Left forelimb (tissue), 1 donor: ENCODE results near the gene OTOP2.
"Not testable (repeated sequence)": the region's sequence is repeated elsewhere in the genome, so short reads cannot be mapped to it uniquely, and the experiment has no call there.

Experiments
- DNase-seq: peaks from one replicate; pipeline ENCODE4 v3.0.0-alpha.2; 2018; ENCODE audit warnings: low spot score

Gene OTOP2

GRCh38 chr17:74901353-74902135, 22.5 kb upstream of the OTOP2 start:
- DNase-seq: no peak

DNA sequence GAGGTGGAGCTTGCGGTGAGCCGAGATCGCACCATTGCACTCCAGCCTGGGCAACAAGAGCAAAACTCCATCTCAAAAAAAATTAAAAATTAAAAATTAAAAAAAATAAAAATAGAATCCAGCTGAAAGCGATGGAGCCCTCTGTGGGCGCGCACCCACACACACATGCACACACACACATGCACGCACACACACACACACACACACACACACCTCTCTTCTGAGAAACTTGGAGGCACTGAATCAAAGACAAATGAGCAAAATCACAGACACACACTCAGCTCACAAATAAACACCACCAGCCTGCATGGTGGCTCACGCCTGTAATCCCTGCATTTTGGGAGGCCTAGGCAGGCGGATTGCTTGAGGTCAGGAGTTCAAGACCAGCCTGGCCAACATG, 21.0 kb upstream of the OTOP2 start:
- DNase-seq: no peak

- DNase-seq: no peak
Measured at GRCh38 chr17:74903671-74904070, 20.4 kb upstream of the OTOP2 start.

GRCh38 chr17:74904687-74905409, 19.2 kb upstream of the OTOP2 start:
- no peak for DNase-seq

DNA sequence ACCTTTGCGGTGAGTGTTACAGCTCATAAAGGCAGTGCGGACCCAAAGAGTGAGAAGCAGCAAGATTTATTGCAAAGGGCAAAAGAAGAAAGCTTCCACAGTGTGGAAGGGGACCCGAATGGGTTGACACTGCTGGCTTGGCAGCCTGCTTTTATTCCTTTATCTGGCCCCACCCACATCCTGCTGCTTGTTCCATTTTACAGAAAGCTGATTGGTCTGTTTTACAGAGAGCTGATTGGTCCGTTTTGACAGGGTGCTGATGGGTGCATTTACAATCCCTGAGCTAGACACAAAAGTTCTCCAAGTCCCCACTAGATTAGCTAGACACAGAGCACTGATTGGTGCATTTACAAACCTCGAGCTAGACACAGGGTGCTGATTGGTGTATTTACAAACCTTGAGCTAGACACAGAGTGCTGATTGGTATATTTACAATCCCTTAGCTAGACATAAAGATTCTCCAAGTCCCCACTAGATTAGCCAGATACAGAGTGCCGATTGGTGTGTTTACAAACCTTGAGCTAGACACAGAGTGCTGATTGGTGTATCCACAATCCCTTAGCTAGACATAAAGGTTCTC, 17.8 kb upstream of the OTOP2 start:
- not testable (repeated sequence) for DNase-seq

DNA sequence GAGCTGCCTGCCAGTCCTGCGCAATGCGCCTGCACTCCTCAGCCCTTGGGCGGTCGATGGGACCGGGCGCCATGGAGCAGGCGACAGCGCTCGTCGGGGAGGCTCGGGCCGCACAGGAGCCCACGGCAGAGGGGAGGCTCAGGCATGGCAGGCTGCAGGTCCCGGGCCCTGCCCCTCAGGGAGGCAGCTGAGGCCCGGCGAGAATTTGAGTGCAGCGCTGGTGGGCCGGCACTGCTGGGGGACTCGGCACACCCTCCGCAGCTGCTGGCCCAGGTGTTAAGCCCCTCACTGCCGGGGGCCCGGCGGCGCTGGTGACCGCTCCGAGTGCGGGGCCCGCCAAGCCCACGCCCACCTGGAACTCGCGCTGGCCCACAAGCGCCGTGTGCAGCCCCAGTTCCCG, 17.1 kb upstream of the OTOP2 start:
- DNase-seq: no peak

DNA sequence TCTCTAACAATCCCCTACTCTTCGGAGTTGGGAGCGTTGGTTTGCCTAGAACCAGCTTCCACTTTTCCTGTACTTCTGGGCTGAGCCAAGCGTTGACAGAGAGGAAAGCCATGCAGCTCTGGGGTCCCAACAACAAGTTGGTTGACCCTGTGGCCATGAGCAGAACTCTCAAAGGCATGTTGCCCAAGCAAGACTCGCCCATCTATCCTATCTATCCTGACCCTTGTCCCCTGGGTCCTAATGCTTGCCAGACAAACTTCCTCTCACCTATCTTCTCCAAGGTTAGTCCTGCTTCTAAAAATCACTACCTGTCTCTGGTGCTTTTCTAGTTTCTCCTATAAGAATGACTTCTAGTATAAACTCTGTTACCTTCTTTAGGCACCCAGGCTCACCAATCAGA, 15.0 kb upstream of the OTOP2 start:
- not testable (repeated sequence) for DNase-seq

DNA sequence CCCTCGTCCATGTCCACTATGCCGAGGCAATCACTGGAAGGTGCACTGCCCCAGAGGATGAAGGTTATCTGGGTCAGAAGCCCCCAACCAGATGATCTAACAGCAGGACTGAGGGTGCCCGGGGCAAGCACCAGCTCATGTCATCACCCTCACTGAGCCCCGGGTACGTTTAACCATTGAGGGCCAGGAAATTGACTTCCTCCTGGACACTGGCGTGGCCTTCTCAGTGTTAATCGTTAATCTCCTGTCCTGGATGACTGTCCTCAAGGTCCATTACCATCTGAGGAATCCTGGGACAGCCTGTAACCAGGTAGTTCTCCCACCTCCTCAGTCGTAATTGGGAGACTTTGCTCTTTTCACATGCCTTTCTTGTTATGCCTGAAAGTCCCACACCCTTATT, 12.7 kb upstream of the OTOP2 start:
- DNase-seq: not testable (repeated sequence)

DNA sequence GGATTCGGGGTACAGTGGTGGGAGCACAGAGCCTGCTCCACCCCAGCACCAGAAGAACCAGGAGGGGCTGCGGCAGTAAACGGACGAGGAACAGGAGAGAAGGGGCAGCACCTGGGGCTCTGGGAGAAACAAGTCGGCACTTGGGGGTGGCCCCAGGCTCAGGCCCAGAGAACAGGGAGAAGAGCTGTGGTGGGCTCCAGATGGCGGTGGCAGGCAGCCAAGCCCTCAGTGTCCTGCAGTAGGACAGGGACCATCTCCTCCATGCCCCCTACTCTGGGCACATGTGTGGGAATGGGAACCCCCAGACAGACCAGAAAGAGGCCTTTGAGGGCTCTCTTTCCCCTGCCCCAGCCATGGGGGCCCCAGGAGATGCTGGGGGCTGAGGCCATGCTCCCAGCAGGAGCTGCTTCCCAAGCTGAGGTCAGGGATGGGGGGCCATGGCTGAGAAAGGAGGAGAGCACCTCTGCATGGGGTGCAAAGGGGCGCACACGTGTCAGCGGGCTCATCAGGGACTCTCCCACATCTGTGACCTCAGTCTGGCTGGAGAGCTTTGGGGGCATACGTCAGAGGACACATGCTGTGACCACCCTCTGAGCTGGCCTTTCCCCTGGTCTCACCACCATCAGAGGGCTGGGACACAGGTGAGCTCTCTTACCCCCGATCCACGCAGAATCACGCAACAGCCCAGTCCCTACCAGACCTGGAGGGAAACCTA, 7.8 kb upstream of the OTOP2 start:
- DNase-seq: no peak

DNA sequence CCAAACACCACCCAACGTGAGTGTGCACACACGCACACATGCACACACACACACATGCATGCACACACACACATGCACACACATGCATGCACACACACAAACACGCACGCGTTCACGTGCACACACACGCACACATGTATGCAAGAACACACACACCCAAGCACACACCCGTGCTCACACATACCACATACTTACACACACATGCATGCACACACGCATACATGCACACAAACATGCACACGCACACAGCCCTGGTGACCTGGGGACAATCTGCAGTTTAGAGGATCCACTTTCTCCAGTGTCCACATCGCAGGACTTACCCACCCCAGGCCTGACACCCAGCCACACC, 7.2 kb upstream of the OTOP2 start:
- DNase-seq: no peak

GRCh38 chr17:74917430-74917829, 6.6 kb upstream of the OTOP2 start:
- DNase-seq: no peak

- DNase-seq: no peak
Measured at GRCh38 chr17:74918906-74919305, 5.2 kb upstream of the OTOP2 start.

DNA sequence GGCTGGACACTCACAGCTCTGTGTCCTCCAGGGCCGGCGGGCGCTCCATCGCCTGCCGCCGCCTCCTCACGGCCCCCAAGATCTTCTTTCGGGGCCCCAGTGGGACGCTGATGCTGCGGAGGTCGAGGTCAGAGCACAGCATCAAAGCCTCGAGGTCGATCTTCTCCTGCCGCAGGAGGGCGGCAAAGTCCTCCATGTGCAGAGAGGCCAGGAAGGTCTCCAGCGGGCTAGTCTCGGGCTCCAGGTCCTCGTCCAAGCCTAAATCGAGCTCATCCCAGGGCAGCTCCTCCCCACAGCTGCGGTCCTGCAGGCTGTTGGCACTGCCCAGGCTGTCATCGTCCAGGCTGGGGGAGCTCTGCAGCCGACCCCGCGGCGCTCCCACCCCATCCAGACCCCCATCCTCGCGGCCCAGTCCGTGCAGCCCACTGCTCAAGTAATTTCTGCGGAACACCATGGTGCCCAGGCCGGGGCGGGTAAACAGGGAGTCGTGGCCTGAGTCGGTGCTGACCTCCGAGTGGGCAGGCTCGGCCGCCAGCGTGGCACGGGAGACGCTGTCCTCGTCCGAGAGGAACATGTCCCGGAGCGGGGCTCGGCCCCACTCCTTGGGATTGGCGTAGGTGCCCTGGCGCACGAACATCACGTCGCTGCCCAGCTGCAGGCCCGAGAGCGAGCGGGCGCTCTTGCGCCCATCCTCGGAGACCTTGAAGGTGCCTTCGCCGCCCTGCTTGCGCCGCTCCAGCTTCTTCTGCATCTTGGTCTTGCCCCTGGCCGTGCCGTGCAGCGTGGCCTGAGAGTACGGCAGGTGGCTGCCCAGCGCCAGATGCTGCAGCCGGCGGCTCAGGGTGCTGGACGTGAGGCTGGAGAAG, 4.4 kb upstream of the OTOP2 start:
- DNase-seq: no peak

DNA sequence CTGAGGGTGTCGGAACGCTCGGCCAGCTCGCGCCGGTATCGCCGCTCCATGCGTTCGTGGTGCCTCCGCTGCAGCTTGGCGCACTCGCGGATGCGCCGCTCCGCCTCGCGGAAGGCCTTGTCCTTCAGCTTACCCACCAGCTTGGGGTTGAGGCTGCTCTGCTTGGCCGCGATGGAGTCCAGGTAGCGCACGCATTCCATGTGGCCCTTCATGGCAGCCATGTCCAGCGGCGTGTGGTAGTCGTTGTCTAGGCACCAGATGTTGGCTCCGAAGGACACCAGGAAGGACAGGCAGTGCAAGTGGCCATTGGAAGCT, 3.8 kb upstream of the OTOP2 start:
- DNase-seq: no peak

- DNase-seq: no peak
Measured at GRCh38 chr17:74920642-74921025, 3.4 kb upstream of the OTOP2 start.

GRCh38 chr17:74921026-74921681, 2.9 kb upstream of the OTOP2 start:
- no peak for DNase-seq

DNA sequence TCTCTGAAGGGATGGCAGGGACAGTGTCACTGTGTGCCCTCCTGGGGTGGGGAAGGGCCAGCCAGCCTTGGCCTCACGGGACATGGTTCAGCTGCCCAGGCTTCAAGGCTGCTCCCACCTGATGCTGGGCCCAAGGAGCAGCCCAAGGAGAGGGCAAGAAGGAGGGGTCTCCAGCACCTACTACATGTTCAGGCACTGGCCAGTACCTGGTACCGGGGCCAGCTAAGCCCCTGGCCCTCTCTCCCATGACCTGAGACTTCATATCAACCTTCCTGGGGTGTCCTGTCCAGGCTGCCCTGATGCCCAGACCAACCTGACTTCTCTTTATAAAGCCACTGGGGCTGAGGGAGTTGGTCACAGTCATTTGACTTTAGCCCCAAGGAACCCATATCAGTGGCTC, 2.3 kb upstream of the OTOP2 start:
- DNase-seq: no peak

DNA sequence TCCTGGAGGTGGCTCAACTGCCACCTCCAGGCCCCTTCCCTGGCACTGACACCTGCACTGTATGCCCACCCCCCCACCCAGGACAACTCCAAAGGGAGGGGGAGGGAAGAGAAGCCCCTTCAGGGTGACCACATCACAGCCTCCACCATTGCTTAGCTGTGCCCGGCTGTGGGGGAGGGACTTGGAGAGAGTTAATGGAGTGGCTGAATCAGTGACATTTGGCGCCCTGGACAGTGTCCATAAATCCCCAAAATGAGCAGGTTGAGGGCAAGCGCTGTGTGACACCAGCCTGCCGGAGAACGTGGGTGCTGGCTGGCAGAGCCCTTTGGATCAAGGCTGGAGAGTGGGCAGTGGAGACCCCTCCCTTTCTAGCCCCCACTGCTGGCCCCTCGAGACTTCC, 1.9 kb upstream of the OTOP2 start:
- DNase-seq: no peak

GRCh38 chr17:74922694-74923537, 1.2 kb upstream of the OTOP2 start, which contains the start of gene USH1G:
USH1G (minus strand) TSS chr17:74923255; CDS start chr17:74923073, 182 bp downstream.
- no peak for DNase-seq

GRCh38 chr17:74923538-74924249, 379 bp upstream of the OTOP2 start:
- DNase-seq: no peak
